GM12891 (cell line): Measurements from ENCODE around the gene RAB4B.

Experiments
- PAX5 ChIP-seq: IDR thresholded peaks from 2 replicates; pipeline ENCODE4 v1.6.1; 2011; ENCODE audit warnings: low read length, moderate library complexity, mild to moderate bottlenecking; ENCODE audit not compliant: insufficient read depth, severe bottlenecking
- TAF1 ChIP-seq: IDR thresholded peaks from 2 replicates; pipeline ENCODE4 v1.6.1; 2011; ENCODE audit warnings: low read depth, low read length, control low read depth

DNA sequence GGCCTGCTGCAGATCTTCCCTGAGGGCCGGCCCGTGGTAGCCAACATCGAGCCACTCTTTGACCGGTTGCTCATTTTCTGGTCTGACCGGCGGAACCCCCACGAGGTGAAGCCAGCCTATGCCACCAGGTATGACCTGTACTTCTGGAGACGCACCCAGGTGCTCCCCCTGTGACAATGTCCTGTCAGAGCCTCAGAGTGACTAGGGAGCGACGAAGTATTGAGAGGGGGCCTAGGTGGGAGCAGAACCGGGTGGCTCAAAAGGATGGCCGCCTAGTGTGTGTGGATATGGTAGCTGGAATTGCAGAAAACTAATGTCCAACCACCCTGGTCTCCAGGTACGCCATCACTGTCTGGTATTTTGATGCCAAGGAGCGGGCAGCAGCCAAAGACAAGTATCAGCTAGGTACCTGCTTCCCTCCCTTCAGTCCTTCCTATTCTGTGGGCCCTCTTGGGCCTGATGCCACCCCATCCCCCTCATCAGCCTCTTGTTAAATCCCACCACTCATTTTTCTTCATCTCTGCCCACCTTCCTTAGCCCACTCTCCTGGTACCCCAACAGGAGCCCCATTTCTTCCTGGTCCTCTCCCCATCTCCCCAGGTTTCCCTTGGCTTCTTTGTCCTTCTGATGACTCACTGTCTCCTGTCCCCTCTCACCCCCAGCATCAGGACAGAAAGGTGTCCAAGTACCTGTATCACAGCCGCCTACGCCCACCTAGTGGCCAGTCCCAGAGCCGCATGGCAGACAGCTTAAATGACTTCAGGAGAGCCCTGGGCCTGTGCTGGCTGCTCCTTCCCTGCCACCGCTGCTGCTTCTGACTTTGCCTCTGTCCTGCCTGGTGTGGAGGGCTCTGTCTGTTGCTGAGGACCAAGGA is 29.3 kb downstream of the RAB4B start:
- no peak for TF ChIP-seq PAX5
- TF ChIP-seq TAF1, result no peak
